ENCODE results near the gene EDARADD.
A peak's percentile ranks its signal among the peaks of the same experiment; 100 is the strongest.
"Not testable (repeated sequence)": the region's sequence is repeated elsewhere in the genome, so short reads cannot be mapped to it uniquely, and the experiment has no call there.

EDARADD gene

DNA sequence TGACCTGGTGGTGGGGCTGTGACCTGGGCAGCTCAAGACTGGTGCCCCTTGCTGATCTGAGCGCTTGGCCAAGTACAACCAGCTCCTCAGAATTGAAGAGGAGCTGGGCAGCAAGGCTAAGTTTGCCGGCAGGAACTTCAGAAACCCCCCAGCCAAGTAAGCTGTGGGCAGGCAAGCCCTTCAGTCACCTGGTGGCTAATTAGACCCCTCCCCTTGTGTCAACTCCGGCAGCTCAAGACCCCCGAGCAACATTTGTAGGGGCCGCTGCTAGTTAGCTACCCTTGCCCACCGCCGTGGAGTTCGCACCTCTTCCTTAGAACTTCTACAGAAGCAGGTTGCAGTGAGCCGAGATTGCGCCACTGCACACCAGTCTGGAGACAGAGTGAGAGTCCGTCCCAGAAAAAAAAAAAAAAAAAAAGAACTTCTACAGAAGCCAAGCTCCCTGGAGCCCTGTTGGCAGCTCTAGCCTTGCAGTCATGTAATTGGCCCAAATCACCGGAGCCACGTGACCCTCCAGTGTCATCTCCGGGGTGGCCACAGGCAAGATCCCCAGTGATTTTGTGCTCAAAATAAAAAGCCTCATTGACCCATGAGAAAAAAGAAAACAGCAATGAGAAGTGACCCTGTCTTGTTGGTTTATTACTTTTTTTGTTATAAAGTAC lies 90.4 kb downstream of the EDARADD start:
- DNase-seq (ENCODE audit: low spot score) (no peak), FAIRE-seq (no peak)

DNA sequence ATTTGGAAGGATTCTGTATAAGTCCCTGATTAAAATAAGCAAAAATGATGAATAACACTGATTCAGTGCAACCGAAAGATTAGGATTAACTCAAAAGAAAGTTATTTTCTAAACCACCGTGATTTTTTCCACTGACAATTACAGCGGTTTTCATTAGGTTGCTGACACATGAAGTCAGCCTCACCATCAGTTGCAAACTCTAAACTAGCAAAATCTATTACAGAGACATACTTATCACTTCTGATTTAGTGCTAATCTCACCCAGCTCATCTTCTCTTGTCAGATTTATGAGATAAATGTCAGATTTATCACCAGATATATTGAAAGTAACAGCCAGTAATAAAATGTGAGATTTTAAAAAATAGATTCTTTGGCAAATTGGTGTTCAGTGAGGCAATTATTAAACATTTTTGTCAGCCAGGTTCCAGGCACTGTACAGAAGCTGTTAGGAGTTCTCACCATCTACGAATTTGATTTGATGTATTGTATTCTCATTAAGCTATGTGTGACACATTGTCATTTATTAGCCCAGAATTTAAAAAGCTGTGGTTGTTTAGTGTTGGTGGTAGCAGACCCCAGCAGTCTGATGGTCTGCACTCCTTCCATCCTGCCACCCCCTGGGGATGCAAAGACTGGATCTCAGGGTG lies 92.4 kb downstream of the EDARADD start:
- DNase-seq (ENCODE audit: low spot score) (no peak), FAIRE-seq (no peak)

DNA sequence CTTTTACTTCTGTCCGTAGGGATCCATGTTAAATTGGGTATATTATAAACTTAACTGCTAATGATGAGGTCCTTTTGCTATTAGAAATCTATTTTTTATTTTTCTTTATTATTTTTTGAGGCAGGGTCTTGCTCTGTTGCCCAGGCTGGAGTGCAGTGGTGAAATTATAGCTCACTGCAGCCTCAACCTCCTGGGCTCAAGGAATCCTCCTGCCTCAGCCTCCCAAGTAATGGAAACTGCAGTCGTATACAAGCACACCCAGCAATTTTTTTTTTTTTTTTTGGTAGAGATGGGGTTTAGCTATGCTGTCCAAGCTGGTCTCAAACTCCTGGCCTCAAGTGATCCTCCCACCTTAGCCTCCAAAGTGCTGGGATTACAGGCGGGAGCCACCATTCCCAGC lies 95.1 kb downstream of the EDARADD start:
- FAIRE-seq; DNase-seq (ENCODE audit: low spot score): not testable (repeated sequence)

DNA sequence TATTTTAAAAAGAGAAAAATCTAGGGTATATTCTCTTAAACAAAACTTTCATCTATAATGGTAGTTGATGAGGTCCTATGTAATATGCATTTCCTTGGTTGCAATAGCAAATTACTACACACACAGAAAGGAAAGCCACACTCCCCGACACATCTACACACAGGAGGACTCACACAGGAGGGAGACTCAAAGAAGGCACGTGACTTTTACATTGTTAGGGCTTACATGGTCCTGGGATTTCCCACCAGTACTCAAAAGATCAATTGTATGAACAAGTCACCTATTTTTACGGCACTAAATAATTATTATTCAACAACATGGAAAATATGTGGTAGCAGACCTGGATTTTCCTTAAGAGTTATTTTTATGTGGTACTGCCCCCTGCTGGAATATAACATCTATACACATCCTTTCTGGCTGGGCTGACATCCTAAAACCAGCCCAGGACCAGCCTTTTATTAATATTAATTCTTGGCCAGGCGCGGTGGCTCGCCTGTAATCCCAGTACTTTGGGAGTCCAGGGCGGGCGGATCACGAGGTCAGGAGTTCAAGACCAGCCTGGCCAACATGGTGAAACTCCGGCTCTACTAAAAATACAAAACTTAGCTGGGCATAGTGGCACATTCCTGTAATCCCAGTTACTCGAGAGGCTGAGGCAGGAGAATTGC lies 95.8 kb downstream of the EDARADD start:
- no peak for FAIRE-seq
- peak; percentile 29 for DNase-seq (ENCODE audit: low spot score)

DNA sequence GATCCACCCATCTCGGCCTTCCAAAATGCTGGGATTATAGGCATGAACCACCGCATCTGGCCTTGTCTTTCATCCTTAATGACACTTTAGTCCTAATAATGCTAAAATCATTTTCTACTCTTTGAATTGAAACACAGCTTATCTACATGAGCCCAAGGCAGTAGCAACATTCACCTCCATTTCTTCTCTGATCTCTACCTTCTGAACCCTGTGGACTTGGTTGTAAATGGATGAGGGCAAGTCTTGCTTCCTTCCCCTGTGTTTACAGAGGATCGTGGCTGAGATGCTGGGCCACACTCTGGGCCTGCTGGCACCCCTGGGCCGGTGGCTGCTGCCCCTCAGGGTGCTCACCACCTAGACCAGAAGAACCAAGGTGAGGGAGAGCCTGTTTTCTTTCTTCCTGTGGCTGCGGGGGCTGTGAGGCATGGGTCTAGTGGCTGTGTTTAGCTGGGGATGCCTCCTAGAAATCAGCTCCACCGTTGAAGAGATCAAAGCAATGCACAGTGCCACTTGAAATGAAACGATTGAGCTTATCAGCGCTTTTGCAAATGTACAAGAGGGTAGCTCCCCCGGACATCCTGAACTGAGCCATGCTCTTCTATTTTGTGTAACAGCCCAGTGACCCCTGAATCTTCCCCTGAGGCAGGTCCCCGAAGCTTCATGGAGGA lies 97.5 kb downstream of the EDARADD start:
- FAIRE-seq = no peak
- no peak for DNase-seq (ENCODE audit: low spot score)

DNA sequence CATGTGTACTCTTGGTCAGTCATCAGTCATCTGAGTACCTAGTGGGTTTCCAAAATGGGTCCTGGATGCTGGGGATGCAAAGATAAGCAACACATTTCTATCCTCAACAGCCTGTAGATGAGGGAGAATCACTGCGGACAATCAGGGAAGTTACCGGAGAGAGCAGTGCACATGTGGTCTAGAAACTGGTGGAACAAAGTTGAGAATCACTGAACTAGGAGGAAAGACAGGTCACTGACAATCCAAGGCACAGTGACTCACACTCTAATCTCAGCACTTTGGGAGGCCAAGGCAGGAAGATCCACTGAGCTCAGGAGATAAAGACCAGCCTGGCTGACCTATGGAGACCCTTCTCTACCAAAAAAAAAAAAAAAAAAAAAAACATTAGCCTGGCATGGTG lies 98.3 kb downstream of the EDARADD start:
- no peak for DNase-seq (ENCODE audit: low spot score)
- no peak for FAIRE-seq

DNA sequence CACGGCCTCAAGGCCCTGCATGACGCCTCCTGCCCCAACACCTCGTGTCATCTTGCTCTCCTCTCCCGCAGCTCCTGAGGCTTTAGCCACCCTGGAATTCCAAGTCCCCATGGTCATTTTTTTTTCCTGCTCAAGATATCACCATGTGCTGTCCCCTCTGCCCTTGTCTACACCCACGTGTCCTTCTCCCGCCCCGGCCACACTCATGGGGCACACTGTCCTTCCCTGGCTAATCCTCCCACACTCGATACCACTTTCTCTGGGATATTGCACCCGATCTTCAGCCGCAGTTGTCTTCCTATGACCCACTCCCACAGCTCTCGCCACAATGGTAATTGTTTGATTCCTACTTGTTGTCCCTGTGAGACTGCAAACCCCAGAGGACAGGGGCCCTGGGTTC lies 100.0 kb downstream of the EDARADD start:
- FAIRE-seq (no peak), DNase-seq (ENCODE audit: low spot score) (no peak)

DNA sequence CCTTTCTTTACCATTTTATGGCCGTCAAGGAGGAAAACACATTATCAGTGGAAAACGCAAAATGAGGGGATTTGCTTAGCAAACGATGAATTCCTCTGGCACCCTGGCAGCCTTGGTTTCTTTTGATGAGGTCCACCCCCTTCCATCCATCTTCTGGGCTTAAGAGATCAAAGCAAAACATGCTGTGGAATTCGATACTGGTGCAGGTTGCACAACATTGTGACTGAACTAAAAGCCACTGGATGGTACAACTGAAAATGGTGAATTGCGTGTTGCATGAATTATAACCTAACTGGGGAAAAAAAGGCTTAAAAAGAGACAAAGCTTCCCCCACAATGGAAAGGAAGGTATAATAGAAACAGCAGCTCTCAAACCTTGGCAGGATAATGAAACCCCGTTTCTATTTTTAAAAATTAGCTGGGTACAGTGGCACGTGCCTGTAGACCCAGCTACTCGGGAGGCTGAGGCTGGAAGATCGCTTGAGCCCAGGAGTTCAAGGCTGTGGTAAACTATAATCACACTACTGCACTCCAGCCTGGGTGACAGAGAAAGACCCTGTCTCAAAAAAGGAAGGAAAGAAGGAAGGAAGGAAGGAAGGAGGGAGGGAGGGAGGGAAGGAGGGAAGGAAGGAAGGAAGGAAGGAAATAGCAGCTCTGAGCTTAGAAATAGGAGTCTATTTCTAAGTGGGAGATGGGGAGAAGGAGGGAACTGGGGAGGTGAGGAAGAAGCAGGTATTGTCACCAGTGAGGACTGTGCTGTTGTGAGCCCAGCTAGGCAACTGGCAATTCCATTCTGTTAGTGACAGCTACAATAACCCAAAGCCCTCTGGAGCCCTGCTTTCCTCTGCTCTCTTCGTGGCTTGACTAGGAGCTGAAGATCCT lies 100.7 kb downstream of the EDARADD start:
- FAIRE-seq (no peak), DNase-seq (ENCODE audit: low spot score) (no peak)

DNA sequence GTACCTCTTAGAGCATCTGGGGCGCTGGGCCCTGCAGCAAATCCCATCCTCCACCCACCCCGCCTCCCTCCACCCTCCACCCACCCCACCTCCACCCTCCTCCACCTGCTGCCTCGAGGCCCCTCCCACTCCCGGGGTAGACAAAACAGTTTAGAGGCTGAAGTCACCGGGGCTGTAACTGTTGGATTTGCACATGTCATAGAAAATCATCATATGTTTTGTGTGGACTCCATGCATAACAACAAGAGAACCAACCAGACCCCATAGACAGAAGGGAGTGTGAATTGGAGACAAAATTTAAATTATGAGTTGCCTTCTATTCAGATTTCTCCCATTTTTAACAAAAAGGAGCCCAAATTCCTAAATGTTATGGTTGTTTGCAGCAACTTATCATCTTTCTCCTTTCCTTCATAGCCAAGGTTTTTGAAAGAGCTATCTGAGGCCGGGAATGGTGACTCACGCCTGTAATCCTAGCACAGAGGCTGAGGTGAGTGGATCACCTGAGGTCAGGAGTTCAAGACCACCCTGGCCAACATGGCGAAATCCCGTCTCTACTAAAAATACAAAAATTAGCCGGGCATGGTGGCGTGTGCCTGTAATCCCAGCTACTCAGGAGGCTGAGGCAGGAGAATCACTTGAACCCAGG lies 101.5 kb downstream of the EDARADD start:
- FAIRE-seq (no peak), DNase-seq (ENCODE audit: low spot score) (no peak)

DNA sequence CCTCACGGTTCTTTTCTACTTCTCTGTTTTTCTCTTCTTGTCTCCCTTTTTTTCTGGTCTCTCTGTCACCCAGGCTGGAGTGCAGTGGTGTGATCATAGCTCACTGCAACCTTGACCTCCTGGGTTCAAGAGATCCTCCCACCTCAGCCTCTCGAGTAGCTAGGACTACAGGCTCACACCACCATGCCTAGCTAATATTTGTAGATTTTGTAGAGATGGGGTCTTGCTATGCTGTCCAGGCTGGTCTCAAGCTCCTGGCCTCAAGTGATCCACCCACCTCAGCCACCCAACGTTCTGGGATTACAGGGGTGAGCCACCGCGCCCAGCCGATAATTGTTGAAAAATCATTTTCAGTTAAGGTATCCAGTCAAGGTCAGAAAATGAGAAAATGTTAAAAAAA lies 103.8 kb downstream of the EDARADD start:
- DNase-seq (ENCODE audit: low spot score) = no peak

DNA sequence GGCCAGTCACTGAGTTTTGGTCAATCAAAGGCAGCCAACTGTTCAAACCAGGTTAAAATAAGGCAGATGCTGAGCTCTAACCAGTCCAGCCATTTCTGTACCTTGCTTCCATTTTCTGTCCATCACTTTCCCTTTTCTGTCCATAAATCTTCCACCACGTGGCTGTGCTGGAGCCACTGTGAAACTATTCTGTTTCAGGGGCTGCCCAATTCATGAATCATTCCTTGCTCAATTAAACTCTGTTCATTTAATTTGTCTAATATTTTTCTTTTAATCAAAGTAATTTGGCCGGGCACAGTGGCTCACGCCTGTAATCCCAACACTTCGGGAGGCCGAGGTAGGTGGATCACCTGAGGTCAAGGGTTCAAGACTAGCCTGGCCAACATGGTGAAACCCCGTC lies 107.0 kb downstream of the EDARADD start:
- no peak for DNase-seq (ENCODE audit: low spot score)
- no peak for FAIRE-seq

More for the DNA sequence above, 103.8 kb downstream of the EDARADD start:
- no peak for FAIRE-seq

DNA sequence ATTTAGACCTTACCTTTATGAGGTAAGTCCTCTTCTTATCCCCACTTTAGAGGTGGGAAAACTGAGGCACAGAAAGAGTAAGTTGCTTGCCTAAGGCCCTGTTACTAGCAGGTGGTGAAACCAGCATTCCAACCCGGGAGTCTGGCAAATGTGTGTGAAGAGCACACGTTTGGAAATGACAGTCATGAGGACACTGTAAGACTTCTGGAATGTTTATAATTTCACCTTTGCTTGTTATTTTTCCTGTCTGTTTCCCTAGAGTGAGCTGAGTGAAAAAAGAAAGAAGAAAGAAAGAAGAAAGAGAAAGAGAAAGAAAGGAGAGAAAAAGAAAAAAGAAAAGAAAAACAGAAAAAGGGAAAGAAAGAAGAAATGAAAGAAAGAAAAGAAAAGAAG lies 108.5 kb downstream of the EDARADD start:
- no peak for DNase-seq (ENCODE audit: low spot score)
- FAIRE-seq = no peak

DNA sequence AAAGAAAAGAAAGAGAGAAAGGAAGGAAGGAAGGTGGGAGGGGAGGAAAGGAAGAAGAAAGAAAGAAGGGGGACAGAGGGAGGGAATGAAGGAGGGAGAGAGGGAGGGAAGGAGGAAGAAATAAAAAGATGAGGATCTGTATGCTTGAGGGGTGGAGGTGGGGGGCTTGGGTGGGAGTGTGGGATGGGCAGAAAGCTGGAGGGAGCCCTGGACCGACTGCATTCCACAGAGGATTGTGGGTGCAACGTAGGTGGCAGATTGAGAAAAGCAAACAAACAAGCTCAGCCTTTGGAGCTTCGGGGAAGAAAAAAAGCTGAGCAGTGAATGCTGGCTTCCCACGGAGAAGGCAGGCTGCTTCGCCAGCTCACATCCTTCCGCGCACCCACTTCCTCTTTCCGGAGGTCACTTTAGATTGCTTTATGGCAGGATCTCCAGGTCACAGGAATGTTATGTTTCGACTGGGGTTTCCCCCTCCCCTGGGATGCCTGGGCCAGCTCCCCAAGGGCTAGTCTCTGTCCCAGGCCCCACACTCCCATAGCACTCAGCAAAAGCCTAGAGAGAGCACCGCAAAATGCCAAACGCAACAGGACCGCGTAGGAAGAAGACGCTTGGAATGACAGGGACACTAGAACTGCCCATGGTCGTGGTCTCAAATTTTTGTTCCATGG lies 109.0 kb downstream of the EDARADD start:
- peak; percentile 30 for DNase-seq (ENCODE audit: low spot score)

DNA sequence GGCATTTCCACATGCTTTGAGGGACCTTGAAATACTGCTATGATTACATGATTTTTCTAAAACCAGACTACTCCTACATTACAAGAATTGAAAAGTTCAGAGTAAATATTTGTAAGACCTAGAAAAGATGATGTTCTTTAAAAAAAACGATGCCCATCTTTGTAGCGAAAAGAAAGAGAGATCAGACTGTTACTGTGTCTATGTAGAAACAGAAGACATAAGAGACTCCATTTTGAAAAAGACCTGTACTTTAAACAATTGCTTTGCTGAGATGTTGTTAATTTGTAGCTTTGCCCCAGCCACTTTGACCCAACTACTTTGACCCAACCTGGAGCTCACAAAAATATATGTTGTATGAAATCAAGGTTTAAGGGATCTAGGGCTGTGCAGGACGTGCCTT lies 110.3 kb downstream of the EDARADD start:
- DNase-seq (ENCODE audit: low spot score); FAIRE-seq: not testable (repeated sequence)

More for the DNA sequence above, 109.0 kb downstream of the EDARADD start:
- FAIRE-seq = no peak

DNA sequence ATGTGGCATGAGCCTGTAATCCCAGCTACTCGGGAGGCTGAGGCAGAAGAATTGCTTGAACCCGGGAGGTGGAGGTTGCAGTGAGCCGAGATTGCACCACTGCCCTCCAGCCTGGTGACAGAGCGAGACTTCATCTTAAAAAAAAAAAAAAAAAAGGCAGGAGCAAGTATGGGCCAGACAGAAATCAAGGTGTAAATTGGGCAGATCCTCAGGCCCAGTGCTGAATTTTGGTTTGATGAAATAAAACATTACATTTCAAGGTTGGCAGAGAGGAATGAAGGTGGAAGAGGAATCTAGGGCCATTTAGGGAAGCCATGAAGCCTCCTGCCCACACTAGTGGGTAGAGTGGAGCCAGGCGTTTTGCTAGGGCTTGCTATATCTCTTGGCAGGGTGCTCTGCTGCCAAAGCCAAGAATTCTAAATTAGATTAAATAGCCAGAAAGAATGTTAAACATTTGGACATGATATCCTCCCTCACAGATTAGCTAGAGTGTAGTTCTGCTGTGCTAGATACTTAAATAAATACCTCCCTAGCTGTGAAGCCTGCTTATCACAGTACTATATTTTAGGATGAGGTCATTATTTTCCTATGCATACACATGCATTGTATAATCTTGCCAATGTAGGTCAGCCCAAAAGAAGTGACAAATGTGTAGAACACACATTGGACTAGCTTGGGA lies 113.1 kb downstream of the EDARADD start:
- FAIRE-seq (no peak), DNase-seq (ENCODE audit: low spot score) (no peak)

DNA sequence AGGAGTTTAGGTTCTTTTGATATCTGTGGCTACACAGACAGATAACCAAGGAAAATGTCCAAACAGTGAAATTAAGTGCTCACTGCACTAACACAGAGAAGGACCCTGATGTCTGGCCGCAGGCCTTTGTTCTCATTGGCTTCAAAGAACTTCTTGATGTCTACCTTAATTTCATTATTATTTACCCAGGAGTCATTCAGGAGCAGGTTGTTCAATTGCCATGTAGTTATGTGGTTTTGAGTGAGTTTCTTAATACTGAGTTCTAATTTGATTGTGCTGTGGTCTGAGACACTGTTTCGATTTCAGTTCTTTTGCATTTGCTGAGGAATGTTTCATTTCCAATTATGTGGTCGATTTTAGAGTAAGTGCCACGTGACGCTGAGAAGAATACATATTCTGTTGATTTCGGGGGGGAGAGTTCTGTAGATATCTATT lies 114.5 kb downstream of the EDARADD start:
- no peak for FAIRE-seq
- no peak for DNase-seq (ENCODE audit: low spot score)

DNA sequence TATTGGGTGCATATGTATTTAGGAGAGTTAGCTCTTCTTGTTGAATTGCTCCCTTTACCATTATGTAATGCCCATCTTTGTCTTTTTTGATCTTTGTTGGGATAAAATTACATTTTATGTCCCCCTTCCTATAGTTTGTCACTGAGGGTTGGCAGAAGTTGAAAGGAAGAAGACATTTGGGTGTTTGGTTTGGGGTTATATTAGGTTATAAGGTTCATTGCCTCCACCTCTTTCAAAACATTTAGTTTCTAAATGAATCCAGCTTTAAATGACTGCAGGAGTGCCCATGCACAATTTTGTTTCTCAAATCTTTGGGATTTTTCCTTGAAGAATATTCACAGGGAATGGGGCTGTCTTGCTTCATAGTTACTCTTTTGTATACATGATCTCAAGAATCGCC lies 115.1 kb downstream of the EDARADD start:
- no peak for FAIRE-seq
- DNase-seq (ENCODE audit: low spot score) = no peak

DNA sequence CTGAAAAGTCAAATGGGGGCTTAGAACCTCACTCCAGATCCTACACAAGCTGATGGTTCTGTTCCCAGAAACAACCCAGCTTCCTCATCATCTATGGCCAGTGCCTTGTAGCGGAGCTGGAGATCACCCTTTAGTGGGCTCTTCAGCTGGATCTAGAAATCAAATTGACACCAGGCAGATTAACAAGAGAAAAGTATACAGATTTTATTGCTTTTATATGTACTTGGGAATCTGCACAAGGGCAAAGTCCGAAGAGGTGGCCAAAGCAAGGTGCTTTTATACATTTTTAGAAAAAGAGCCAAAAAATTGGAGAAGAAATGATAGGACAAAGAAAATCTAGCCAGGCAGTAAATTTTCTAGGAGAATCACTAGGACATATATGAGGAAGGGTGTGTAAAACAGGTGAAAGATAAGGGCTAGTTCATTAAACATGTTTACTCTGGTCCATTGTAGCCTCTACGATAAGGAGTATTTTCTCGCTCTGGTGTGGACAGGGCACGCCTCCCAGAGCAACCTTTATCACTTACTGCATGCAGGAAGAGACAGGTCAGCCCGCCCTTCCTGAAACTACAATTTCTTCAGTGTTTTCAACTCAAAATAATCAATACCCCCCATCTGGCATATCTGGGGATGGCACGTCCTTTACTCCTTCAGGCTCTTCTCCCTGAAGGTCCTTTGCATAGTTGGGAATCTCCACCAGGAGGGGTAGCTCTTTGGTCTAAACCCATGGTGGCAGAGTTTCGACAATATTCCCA lies 115.7 kb downstream of the EDARADD start:
- no peak for DNase-seq (ENCODE audit: low spot score)
- no peak for FAIRE-seq
